ENCODE results near the gene SOX2.

DNA sequence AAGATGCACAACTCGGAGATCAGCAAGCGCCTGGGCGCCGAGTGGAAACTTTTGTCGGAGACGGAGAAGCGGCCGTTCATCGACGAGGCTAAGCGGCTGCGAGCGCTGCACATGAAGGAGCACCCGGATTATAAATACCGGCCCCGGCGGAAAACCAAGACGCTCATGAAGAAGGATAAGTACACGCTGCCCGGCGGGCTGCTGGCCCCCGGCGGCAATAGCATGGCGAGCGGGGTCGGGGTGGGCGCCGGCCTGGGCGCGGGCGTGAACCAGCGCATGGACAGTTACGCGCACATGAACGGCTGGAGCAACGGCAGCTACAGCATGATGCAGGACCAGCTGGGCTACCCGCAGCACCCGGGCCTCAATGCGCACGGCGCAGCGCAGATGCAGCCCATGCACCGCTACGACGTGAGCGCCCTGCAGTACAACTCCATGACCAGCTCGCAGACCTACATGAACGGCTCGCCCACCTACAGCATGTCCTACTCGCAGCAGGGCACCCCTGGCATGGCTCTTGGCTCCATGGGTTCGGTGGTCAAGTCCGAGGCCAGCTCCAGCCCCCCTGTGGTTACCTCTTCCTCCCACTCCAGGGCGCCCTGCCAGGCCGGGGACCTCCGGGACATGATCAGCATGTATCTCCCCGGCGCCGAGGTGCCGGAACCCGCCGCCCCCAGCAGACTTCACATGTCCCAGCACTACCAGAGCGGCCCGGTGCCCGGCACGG lies 991 bp downstream of the SOX2 start:
- TF ChIP-seq POLR2A (IDR thresholded peaks at IDR 0.05): no peak
- TF ChIP-seq, protein P1, sequence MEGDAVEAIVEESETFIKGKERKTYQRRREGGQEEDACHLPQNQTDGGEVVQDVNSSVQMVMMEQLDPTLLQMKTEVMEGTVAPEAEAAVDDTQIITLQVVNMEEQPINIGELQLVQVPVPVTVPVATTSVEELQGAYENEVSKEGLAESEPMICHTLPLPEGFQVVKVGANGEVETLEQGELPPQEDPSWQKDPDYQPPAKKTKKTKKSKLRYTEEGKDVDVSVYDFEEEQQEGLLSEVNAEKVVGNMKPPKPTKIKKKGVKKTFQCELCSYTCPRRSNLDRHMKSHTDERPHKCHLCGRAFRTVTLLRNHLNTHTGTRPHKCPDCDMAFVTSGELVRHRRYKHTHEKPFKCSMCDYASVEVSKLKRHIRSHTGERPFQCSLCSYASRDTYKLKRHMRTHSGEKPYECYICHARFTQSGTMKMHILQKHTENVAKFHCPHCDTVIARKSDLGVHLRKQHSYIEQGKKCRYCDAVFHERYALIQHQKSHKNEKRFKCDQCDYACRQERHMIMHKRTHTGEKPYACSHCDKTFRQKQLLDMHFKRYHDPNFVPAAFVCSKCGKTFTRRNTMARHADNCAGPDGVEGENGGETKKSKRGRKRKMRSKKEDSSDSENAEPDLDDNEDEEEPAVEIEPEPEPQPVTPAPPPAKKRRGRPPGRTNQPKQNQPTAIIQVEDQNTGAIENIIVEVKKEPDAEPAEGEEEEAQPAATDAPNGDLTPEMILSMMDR (IDR thresholded peaks at IDR 0.05): no peak
